Measurements from ENCODE around the gene RERE.

- TF ChIP-seq CTCF (conservative IDR thresholded peaks at IDR 0.05; ENCODE audit: low read length) = no peak
- no peak for TF ChIP-seq EZH2phosphoT487 (IDR thresholded peaks at IDR 0.05; ENCODE audit: borderline replicate concordance, low read depth, low read length)
These were observed 97.1 kb downstream of the RERE start for GRCh38 chr1:8720347-8720746.

Data from OCI-LY7 (cell line).